ENCODE measurements around the gene KIF6.
A peak's percentile ranks its signal among the peaks of the same experiment; 100 is the strongest.

DNA sequence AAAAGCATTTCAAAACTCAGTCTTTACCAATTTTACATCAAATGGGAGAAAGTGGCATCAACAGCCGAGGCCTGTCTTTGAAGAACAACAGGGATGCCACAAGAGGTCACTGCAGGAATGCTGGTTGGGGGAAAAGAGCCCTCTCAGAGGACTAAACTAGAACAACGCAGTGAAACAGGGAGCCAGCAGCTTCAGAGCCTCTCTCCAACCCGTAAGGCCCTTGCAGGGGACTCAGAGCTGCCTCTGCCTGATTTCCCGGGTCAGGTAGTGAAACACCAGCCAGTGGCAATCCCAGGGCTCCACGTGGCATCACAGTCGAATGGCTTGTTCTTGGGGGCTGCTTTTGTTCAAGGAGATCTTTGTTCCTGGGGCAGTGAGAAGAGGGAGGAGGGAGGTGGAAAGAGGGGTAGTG lies 347.7 kb downstream of the KIF6 start:
- TF ChIP-seq, protein P1, sequence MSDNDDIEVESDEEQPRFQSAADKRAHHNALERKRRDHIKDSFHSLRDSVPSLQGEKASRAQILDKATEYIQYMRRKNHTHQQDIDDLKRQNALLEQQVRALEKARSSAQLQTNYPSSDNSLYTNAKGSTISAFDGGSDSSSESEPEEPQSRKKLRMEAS (IDR thresholded peaks at IDR 0.05): no peak
- TF ChIP-seq KDM5A (IDR thresholded peaks at IDR 0.05): no peak
- TF ChIP-seq MYC (IDR thresholded peaks at IDR 0.05; ENCODE audit: borderline replicate concordance, low read length): no peak
- TF ChIP-seq, protein P2, sequence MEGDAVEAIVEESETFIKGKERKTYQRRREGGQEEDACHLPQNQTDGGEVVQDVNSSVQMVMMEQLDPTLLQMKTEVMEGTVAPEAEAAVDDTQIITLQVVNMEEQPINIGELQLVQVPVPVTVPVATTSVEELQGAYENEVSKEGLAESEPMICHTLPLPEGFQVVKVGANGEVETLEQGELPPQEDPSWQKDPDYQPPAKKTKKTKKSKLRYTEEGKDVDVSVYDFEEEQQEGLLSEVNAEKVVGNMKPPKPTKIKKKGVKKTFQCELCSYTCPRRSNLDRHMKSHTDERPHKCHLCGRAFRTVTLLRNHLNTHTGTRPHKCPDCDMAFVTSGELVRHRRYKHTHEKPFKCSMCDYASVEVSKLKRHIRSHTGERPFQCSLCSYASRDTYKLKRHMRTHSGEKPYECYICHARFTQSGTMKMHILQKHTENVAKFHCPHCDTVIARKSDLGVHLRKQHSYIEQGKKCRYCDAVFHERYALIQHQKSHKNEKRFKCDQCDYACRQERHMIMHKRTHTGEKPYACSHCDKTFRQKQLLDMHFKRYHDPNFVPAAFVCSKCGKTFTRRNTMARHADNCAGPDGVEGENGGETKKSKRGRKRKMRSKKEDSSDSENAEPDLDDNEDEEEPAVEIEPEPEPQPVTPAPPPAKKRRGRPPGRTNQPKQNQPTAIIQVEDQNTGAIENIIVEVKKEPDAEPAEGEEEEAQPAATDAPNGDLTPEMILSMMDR (IDR thresholded peaks at IDR 0.05): peak; percentile 49; the same call in 2 of the 3 replicates
- TF ChIP-seq, protein P3, sequence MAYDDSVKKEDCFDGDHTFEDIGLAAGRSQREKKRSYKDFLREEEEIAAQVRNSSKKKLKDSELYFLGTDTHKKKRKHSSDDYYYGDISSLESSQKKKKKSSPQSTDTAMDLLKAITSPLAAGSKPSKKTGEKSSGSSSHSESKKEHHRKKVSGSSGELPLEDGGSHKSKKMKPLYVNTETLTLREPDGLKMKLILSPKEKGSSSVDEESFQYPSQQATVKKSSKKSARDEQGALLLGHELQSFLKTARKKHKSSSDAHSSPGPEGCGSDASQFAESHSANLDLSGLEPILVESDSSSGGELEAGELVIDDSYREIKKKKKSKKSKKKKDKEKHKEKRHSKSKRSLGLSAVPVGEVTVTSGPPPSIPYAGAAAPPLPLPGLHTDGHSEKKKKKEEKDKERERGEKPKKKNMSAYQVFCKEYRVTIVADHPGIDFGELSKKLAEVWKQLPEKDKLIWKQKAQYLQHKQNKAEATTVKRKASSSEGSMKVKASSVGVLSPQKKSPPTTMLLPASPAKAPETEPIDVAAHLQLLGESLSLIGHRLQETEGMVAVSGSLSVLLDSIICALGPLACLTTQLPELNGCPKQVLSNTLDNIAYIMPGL (CRISPR knock-in tag; IDR thresholded peaks at IDR 0.05; ENCODE audit: borderline replicate concordance): no peak
- no peak for TF ChIP-seq EHMT2 (IDR thresholded peaks at IDR 0.05; ENCODE audit: low read depth)
- TF ChIP-seq BHLHE40 (IDR thresholded peaks at IDR 0.05; ENCODE audit: low read depth, low read length): no peak
- no peak for TF ChIP-seq POLR2AphosphoS2 (conservative IDR thresholded peaks at IDR 0.05; ENCODE audit: low read length)
- no peak for TF ChIP-seq JUNB (IDR thresholded peaks at IDR 0.05)
- TF ChIP-seq, protein P4, sequence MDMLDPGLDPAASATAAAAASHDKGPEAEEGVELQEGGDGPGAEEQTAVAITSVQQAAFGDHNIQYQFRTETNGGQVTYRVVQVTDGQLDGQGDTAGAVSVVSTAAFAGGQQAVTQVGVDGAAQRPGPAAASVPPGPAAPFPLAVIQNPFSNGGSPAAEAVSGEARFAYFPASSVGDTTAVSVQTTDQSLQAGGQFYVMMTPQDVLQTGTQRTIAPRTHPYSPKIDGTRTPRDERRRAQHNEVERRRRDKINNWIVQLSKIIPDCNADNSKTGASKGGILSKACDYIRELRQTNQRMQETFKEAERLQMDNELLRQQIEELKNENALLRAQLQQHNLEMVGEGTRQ (IDR thresholded peaks at IDR 0.05): no peak
- no peak for TF ChIP-seq RCOR1 (IDR thresholded peaks at IDR 0.05; ENCODE audit: low read depth, low read length)
- no peak for TF ChIP-seq RNF2 (IDR thresholded peaks at IDR 0.05; ENCODE audit: borderline replicate concordance, low read depth)

All from A549 (cell line).